Activated T-helper 1 cell treated with Interleukin-2 at 50 U/mL for 16 hours (primary cell): ENCODE results near the gene CEP85.
A peak's percentile ranks its signal among the peaks of the same experiment; 100 is the strongest.
"Not testable (repeated sequence)": the region's sequence is repeated elsewhere in the genome, so short reads cannot be mapped to it uniquely, and the experiment has no call there.

Experiments used
- DNase-seq: peaks from one replicate; pipeline ENCODE4 v3.0.0-alpha.2; 2020; ENCODE audit warnings: low read depth

The CEP85 gene

DNA sequence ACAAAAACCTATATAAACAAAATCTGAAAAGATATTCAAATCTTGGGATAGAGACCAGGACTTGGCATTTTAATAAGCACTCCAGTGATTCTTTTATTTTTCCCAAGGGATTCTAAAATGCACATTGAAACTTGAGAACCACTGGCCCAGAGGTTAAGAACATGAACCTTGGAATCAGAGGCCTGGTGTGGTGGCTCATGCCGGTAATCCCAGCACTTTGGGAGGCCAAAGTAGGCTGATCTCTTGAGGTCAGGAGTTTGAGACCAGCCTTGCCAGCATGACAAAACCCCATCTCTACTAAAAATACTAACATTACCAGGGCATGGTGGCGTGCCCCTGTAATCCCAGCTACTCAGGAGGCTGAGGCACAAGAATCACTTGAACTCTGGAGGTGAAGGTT, 12.9 kb upstream of the CEP85 start:
- no peak for DNase-seq

DNA sequence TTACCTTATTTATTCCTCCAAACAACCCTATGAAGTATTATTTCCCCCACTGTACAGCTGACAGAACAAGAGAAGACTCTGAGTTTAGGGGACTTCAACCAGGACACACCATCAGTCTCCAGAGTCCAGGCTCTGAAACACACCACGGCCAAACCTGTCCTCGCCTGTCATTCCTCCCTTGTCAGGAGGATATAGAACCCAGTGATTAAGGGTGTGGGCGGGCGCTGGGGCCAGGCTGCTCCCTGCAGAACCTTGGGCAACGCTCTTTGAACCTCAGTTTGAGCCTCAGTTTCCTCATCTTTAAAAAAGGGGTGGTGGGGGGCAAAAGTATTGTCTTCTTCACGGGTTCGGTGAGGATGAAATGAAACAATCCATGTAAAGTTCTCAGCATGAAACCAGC, 9.4 kb upstream of the CEP85 start:
- DNase-seq = no peak

DNA sequence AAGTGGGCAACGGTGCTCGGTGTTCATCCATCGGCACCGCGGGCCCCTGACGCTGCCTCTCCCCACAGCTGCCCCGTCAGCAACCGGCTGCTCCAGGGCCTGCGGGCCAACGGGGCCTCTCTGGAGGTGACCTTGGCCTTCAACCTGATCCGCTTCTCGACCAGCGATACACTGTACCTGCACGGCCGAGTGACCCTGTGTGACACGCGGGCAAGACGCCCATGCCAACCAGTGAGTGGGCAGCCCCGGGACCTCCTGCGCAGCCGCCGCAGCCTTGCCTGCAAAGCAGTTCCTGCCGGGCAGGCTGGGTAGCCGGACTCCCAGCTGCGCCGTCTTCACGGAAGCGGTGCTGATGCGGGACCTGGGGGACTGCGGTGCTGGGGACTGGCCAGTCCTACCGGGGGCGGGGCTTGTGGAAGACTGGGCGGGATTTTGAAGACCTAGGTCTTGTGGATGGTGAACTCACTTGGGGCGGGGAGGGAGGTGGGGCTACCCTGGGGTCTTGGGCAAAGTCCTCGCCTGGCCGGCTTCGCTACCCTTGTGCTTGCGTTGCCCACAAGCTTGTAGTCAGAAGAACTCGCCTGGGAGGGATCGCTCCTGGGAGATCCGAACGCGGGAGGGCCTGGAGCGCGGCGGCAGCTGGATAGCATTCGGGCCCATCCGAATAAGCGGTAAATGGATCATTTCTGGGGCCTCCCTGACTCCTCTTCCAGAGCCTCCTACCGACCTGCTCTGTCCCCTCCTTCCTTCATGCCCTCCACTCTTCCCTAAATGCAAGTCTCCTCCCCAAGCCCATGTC, 8.8 kb upstream of the CEP85 start:
- DNase-seq = no peak

DNA sequence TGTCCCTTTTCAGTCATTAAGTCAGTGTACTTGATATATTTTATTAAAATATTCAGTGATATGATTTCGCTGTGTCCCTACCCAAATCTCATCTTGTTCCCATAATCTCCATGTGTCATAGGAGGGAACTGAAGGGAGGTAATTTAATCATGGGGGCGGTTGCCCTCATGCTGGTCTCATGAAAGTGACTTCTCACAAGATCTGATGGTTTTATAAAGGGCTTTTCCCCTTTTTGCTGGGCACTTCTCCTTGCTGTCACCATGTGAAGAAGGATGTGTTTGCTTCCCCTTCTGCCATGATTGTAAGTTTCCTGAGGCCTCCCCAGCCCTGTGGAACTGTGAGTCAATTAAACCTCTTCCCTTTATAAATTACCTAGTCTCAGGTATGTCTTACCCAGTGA, 3.3 kb upstream of the CEP85 start:
- not testable (repeated sequence) for DNase-seq

DNA sequence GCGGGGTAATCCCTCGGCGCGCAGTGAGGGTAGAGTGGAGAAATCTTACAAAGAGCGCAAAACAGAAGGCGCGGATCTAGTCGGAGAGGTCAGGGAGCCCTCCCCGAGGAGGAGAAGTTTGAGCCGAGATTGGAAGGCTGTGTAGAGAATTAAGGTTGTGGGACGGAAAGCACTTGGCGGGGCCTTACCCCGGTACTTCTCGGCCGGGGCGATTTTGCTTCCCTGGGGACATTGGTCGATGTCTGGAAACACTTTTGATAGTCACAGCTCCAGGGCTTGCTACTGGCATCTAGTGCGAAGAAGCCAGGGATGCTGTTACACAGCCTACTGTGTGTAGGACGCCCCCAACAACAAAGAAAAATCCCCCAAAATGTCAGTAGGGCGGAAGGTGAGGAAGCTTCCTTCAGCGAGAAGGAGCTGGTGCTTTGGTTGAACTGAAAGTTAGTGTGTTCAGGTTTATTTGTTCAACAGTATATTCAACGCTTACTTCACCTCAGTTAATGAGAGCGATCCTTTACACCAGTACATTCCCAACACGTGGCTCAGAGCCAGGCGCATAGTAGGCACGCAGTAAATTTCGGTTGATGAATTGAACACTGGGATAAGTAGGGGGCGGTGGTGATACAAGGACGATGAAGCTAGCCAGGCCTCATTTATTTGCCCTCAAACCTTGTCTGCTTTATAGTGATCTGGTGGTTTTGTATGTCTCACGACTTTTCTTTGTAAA, 807 bp downstream of the CEP85 start:
- DNase-seq = no peak

DNA sequence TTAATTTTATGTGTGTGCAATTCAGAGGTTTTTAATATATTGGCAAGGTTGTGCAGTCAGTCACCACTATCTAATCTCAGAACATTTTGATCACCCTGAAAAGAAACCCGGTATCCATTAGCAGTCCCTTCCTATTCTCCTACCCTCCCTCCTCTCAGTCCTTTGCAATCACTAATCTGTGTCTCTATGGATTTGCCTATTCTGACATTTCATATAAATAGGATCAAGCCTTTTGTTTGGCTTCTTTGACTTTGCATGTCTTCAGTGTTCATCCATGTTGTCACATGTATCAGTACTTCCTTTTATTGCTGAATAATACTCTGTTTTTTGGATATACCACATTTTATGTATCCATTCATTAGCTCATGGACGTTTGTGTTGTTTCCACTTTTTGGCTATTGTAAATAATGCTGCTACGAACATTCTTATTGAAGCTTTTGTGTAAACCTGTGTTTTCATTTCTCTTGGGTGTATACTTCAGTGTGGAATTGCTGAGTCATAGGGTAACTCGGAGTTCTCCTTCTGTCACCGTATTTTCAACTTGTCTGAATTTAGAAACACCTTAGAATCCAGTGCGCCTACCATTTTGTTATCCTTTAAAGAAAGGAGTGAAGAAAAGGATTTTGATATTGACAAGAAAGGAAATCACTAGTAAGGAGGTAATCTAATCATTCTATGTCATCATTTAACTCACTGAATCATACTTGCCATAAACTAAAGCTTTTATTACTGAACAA, 3.4 kb downstream of the CEP85 start:
- no peak for DNase-seq

DNA sequence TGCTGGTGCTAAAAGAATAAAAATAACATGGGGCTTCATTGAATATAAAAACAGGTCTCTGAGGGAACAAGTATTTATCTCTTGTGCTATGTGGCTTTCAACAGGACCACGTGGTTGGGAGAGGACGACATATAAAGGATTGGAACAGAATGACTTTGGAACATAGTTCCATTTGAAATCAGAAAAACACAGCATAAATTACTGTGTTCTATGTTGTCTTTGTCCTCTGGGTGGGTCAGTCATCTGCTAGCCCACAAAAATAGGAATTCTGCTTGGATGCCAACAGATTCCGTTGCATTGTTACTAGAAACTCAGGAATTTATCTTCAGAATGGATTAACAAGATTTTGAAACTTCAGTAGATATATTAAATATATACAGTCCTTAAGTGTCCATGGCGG, 5.9 kb downstream of the CEP85 start:
- no peak for DNase-seq

DNA sequence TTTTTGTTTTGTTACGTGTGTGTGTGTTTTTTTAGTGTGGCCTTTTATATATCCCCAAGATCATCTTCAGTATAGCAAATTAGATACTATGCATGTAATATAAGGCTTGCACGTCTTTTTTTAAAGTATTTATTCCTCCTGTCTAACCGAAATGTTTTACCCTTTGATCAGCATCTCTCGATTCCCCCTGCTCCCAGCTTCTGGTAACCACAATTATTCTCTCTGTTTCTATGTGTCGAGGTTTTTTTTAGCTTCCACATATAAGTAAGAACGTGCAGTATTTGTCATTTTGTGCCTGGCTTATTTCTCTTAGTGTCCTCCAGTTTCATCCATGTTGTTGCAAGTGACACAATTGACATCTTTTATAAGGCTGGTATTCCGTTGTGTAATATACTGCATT, 18.7 kb downstream of the CEP85 start:
- DNase-seq = no peak

DNA sequence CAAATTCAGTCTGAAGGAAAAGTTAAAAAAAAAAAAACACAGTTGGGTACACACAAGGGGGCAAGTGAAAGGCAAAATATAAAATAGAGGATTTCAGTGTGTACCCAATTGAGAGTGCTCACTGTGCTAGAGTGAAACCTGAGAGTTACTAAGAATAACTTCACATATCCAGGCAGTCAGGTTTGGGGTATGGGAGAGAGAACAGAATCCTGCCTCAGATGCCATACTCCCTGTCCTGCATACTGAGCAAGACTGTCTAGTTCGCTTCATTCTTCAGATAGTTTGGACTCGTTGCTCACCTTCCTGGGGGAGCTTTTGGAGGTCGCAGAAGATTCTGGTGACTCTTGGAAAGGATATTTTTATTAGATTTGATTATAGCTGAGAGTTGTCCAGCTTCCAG, 20.4 kb downstream of the CEP85 start:
- DNase-seq = no peak

DNA sequence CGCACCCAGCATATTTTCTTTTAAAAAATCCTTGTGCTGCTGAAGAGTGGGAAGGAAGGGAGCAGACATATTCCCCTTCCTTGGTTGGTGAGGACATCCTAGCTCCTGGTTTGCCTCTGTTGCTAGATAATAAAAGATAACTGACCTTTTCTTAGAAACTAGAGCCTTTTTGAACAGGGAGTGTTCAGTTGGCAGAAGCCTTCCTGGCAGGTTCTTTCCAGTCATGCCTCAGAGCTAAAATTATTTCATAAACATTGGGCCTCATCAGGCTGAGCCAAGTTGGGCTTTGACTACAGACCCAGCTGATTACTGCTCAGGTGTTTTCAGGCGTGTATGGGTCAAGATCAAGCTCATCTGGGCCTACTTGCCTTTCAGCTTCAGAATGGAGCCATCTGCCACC, 23.2 kb downstream of the CEP85 start:
- no peak for DNase-seq

DNA sequence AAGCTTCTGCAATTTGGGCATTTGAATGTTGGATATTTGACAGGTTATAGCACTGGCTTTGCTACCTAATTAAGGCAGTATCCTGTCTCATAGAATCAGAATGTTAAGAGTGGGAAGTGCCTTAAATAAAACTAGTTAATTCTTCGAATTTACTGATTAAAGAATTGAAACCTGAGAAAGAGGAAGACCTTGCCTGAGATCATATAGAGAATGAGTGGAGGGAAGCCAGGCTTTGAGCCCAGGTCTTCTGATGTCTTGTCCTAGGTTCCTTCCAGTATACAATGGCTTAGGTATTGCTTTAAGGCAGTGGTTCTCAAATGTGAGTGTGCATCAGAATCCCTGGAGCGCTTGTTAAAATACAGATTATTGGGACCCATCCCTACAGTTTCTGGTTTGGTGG, 25.0 kb downstream of the CEP85 start:
- no peak for DNase-seq

DNA sequence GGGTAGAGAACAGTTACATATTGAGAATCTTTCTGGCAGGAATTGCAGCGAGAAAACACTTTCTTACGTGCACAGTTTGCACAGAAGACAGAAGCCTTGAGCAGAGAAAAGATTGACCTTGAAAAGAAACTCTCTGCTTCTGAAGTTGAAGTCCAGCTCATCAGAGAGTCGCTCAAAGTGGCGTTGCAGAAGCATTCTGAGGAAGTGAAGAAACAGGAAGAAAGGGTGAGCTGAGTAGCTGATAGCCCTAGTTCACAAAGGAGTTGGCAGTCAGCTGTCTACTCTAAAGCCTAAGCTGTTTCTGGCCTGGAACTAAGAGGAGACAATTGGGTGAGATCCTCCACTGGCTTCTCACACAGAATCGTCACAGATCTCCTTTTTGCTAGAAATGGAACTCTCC, 25.6 kb downstream of the CEP85 start:
- DNase-seq = no peak

DNA sequence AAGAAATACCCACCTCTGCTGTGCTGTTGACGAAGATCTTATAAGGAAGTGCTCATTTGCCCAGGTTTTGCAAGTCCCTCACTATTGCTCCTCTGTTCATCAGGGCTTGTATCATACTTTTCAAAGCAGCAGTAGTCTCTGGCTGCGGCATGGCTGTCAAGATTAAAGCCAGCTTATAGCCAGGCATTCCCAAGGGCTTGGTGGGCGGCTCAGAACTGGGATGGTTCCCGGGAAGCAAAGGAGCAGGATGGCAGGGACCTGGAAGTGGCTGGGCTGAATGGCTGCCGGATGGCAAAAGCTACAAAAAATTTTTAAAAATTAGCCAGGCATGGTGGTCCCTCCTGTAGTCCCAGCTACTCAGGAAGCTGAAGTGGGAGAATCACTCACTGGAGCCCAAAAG, 29.2 kb downstream of the CEP85 start:
- DNase-seq = no peak

DNA sequence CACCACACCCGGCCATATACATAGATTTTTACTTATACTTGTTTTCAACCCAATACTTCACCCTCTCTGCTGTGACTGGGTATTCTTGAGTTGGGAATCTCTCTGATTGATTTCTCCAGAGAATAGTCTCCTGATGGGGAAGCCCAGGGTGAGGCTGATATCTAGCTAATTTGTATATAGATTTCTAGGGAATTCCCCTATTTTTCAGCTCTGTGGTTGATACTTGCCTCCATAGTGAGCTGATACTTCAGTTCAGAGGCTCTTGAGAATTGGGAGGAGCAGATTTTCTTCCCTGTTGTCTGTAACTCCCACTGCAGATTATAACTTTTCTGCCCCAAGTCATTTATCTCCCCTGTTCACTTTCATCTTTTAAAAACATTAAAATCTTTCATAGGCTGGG, 31.4 kb downstream of the CEP85 start:
- no peak for DNase-seq

DNA sequence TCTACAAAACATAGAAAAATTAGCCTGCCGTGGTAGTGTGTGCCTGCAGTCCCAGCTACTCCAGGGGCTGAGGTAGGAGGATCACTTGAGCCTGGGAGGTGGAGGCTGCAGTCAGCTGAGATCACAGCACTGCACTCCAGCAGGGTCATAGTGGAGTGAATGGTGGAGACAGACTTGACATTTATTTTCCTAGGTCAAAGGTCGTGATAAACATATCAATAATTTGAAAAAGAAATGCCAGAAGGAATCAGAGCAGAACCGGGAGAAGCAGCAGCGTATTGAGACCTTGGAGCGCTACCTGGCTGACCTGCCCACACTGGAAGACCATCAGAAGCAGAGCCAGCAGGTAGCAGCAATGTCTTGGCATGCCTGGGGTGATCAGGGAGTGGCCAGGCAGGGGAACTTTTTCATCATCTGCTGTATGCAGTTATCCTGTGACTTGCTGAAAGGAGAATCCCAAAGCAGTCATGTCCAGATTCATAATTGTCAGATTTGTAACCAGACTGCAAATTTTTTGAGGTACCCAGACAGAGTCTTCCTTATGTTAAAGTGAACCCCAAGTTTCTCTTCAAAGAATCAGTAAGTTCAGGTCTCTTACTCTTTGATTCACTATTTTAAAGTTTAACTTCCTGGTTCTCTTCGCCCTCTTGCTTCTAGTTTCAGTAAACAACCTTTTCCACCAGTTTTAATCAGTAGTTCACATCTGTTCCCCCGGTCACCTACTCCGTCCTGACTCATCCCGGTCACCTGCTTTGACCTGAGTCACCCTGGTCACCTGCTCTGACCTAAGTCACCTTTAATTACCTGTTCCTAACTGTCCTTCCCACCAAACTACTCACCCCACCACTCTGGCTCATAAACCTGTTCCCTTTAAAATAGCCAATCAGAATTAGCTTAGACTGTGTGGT, 34.5 kb downstream of the CEP85 start:
- DNase-seq = no peak

DNA sequence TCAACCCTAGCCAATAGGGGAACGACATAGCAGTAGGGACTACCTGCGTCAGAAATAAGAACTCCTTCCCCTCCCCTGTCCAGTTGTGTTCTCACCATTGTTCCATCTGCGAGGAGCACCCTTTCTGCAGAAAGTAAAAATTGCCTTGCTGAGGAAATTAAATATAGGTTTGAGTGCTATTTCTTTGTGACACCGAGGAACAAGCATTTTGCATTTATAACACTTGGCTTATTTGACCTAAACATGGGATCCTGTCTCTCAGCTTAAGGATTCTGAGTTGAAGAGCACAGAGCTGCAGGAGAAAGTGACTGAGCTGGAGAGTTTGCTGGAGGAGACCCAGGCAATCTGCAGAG, 35.2 kb downstream of the CEP85 start:
- DNase-seq = no peak

DNA sequence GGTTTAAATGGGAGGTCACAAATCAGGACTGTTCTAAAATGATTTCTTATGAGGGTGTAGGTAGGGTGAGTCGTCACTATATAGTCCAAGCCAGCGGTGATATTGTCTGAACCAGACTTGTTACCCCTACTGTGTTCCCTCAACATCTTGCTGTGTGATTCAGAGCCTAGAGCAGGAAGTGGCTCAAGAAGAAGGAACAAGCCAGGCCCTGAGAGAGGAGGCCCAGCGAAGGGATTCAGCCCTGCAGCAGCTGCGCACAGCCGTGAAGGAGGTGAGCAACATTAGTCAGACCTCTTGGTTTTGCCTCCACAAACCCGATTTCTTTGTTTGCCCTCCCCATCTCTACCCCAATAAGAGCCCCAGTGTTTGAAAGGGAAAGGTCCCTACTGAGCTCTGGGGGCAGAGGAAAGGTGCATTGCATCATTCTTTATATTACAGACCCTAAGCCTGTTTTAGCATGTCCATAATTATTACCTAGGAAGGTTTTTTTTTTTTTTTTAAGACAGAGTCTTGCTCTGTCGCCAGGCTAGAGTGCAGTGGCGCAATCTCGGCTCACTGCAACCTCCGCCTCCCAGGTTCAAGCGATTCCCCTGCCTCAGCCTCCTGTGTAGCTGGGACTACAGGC, 40.9 kb downstream of the CEP85 start:
- no peak for DNase-seq

DNA sequence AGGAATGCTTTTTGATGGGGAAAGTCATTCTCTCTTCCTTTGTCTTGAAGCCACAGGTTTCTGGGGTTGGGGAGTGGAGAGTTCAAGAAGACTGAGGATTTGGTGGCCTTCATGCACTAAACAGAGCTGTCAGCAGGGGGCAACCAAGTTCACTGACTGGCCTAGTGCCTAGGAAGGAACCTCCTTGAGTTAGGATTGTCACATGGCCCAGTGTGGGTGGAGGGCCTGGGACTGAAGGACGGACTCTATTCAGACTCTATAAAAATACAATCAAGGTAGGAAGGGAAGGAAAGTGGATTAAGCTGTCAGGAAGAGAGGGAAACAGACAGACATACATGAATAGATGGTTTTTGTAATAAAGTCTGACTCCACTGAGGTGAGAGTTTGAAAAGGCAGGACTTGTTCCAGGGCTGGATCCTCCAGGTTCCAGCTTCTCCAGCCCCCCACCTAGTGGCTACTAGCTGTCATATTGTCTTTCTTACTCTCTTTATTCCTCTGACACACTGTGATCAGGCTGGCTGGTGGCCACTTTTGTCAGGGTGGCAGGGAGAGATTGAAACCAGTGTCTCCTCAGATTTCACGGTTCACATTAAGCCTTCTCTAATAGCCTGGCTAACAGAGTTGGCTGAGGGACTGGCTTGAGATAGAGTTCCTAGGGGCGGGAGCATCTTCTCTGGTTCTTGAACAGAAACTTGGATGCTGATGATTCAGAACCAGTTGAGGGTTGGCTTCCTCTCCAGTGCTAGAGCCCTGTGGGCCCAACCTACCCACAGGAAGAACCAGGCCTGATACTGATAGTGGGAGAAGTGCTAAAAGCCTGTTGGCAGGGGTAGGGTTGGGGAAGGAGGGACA, 41.8 kb downstream of the CEP85 start:
- peak; percentile 60 for DNase-seq

DNA sequence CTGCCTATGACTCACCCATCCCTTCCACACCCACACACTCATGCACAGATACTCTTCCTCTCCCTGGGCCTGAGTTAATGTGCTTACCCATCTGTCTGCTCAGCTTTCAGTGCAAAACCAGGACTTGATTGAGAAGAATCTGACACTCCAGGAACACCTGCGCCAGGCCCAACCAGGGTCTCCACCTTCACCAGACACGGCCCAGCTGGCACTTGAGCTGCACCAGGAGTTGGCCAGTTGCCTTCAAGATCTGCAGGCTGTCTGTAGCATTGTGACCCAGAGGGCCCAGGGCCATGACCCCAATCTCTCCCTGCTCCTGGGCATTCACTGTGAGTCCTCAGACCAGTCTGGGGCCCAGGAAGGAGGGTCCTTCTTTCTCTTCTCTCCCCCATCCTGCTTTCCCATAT, 42.4 kb downstream of the CEP85 start:
- no peak for DNase-seq

DNA sequence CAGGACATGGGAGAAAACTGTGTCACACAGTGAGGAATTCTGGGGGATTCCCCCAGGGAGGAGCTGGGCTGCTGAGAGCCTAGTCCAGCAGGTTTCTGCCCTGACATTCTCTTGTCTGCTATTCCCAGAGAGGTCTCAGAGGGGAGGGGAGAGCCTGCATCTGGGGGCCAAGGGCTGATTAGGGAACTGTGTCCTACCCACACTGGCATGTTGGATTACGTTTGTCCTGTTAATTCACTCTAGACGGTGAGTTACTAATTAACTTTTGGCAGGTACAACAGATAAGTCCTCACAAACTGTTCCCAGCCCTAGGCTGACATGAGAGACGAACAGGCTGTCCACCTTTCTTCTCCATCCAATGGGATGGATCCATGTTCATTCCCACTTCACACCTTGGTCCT, 43.3 kb downstream of the CEP85 start:
- DNase-seq = no peak

DNA sequence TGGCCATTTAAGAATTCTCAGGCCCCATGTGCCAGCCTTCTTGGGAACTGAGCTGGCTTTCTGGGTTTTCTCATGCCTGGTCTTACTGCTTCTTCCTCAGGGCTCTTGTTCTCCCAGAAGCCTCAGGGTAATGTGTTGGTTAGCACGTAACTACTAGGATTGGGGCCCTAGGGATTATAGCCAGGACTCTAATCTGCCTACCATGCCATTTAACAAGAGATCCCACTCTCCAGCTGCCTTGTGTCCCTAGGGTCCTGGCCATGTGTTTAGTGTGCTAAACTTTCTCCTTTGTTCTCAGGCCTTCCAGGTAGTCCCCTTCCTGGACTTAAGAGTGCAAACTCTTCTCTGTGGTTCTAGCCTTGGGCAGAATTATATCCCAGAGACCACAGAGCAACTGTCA, 43.7 kb downstream of the CEP85 start:
- DNase-seq = no peak
